IPS-18a (cell line): ENCODE measurements around the gene SESN3.
A peak's percentile ranks its signal among the peaks of the same experiment; 100 is the strongest.

ENCODE experiments used
- H3K27ac ChIP-seq: one replicate; pipeline ENCODE4 v1.5.1; 2013; ENCODE audit warnings: low read length
- H3K27me3 ChIP-seq: one replicate; pipeline ENCODE4 v1.6.1; 2013; ENCODE audit warnings: mild to moderate bottlenecking, low read length; ENCODE audit not compliant: control insufficient read depth, insufficient read depth
- H3K36me3 ChIP-seq: one replicate; pipeline ENCODE4 v1.6.1; 2013; ENCODE audit warnings: low read depth, low read length; ENCODE audit not compliant: control insufficient read depth
- H3K4me1 ChIP-seq: one replicate; pipeline ENCODE4 v1.6.1; 2013; ENCODE audit warnings: low read depth, low read length; ENCODE audit not compliant: control insufficient read depth
- H3K4me3 ChIP-seq: one replicate; pipeline ENCODE4 v1.5.1; 2013; ENCODE audit warnings: low read length
- H3K9ac ChIP-seq: one replicate; pipeline ENCODE4 v1.6.1; 2013; ENCODE audit warnings: mild to moderate bottlenecking, low read length, moderate library complexity
- H3K9me3 ChIP-seq: one replicate; pipeline ENCODE4 v1.6.1; 2013; ENCODE audit warnings: low read depth, low read length; ENCODE audit not compliant: control insufficient read depth

Gene SESN3

GRCh38 chr11:95247127-95247684 lies 16.2 kb upstream of the SESN3 start:
- Histone ChIP-seq H3K36me3 (no peaks in the 10 kb centered on the region), H3K27ac (no peak overlapping the region), H3K4me1 (peaks cover 27% of the 10 kb centered on the region), H3K9me3 (no peaks in the 10 kb centered on the region), H3K9ac (no peak overlapping the region), H3K27me3 (no peaks in the 10 kb centered on the region), H3K4me3 (no peak overlapping the region)

GRCh38 chr11:95245581-95245980 lies 14.6 kb upstream of the SESN3 start:
- no peaks in the 10 kb centered on the region for H3K27me3 ChIP-seq
- H3K4me3 ChIP-seq, result no peak overlapping the region
- H3K9me3 ChIP-seq, result no peaks in the 10 kb centered on the region
- H3K4me1 ChIP-seq, result peaks cover 29% of the 10 kb centered on the region
- H3K9ac ChIP-seq, result no peak overlapping the region
- H3K27ac ChIP-seq, result no peak overlapping the region
- H3K36me3 ChIP-seq, result no peaks in the 10 kb centered on the region

- Histone ChIP-seq H3K27me3 (no peaks in the 10 kb centered on the region), H3K4me1 (peaks cover 29% of the 10 kb centered on the region), H3K27ac (no peak overlapping the region), H3K9ac (no peak overlapping the region), H3K4me3 (no peak overlapping the region), H3K9me3 (no peaks in the 10 kb centered on the region), H3K36me3 (no peaks in the 10 kb centered on the region)
Measured at GRCh38 chr11:95245038-95245437, 14.0 kb upstream of the SESN3 start.

- Histone ChIP-seq H3K27me3 (no peaks in the 10 kb centered on the region), H3K4me1 (peaks cover 24% of the 10 kb centered on the region), H3K4me3 (no peak overlapping the region), H3K9ac (no peak overlapping the region), H3K9me3 (no peaks in the 10 kb centered on the region), H3K36me3 (no peaks in the 10 kb centered on the region), H3K27ac (no peak overlapping the region)
Measured at GRCh38 chr11:95243673-95244072, 12.7 kb upstream of the SESN3 start.

GRCh38 chr11:95242845-95243605 lies 12.0 kb upstream of the SESN3 start:
- Histone ChIP-seq H3K4me3 (no peak overlapping the region), H3K36me3 (no peaks in the 10 kb centered on the region), H3K9ac (no peak overlapping the region), H3K9me3 (no peaks in the 10 kb centered on the region), H3K4me1 (peaks cover 20% of the 10 kb centered on the region), H3K27me3 (no peaks in the 10 kb centered on the region), H3K27ac (no peak overlapping the region)

GRCh38 chr11:95242091-95242844 lies 11.3 kb upstream of the SESN3 start:
- Histone ChIP-seq H3K9ac (no peak overlapping the region), H3K27me3 (no peaks in the 10 kb centered on the region), H3K9me3 (no peaks in the 10 kb centered on the region), H3K4me3 (no peak overlapping the region), H3K27ac (no peak overlapping the region), H3K4me1 (peaks cover 20% of the 10 kb centered on the region), H3K36me3 (no peaks in the 10 kb centered on the region)

GRCh38 chr11:95241681-95242081 lies 10.7 kb upstream of the SESN3 start:
- Histone ChIP-seq H3K27me3 (no peaks in the 10 kb centered on the region), H3K4me3 (no peak overlapping the region), H3K36me3 (no peaks in the 10 kb centered on the region), H3K4me1 (peaks cover 20% of the 10 kb centered on the region), H3K27ac (no peak overlapping the region), H3K9ac (no peak overlapping the region), H3K9me3 (no peaks in the 10 kb centered on the region)

- Histone ChIP-seq H3K27me3 (no peaks in the 10 kb centered on the region), H3K9me3 (no peaks in the 10 kb centered on the region), H3K27ac (no peak overlapping the region), H3K4me1 (peaks cover 20% of the 10 kb centered on the region), H3K4me3 (no peak overlapping the region), H3K36me3 (no peaks in the 10 kb centered on the region), H3K9ac (no peak overlapping the region)
Measured at GRCh38 chr11:95239871-95240649, 9.1 kb upstream of the SESN3 start.

- Histone ChIP-seq H3K4me3 (peak overlapping the region; percentile 65), H3K4me1 (peaks cover 43% of the 10 kb centered on the region), H3K27me3 (peaks cover 16% of the 10 kb centered on the region), H3K9me3 (no peaks in the 10 kb centered on the region), H3K9ac (peak overlapping the region; percentile 66), H3K36me3 (no peaks in the 10 kb centered on the region), H3K27ac (no peak overlapping the region)
Measured at GRCh38 chr11:95232666-95233065, 1.7 kb upstream of the SESN3 start.

- H3K9me3 ChIP-seq, result no peaks in the 10 kb centered on the region
- peaks cover 16% of the 10 kb centered on the region for H3K27me3 ChIP-seq
- H3K9ac ChIP-seq, result peak overlapping the region; percentile 66
- H3K27ac ChIP-seq, result peak overlapping the region; percentile 24
- no peaks in the 10 kb centered on the region for H3K36me3 ChIP-seq
- H3K4me1 ChIP-seq, result peaks cover 43% of the 10 kb centered on the region
- H3K4me3 ChIP-seq, result peak overlapping the region; percentile 65
Measured at GRCh38 chr11:95231881-95232605, 1.0 kb upstream of the SESN3 start.

GRCh38 chr11:95230810-95231126 lies 234 bp downstream of the SESN3 start:
- H3K9ac ChIP-seq, result peak overlapping the region; percentile 64
- peaks cover 41% of the 10 kb centered on the region for H3K4me1 ChIP-seq
- H3K9me3 ChIP-seq, result no peaks in the 10 kb centered on the region
- no peaks in the 10 kb centered on the region for H3K36me3 ChIP-seq
- no peak overlapping the region for H3K27ac ChIP-seq
- H3K4me3 ChIP-seq, result peak overlapping the region; percentile 79
- H3K27me3 ChIP-seq, result peaks cover 16% of the 10 kb centered on the region
